NT2/D1 (cell line): ENCODE results near the gene TINAGL1.

Source experiments
- DNase-seq: peaks from one replicate; pipeline ENCODE4 v3.0.0-alpha.2; 2011; ENCODE audit warnings: low read depth, low spot score
- H3K27me3 ChIP-seq: 2 replicates; pipeline ENCODE4 v1.6.0; 2011; ENCODE audit warnings: mild to moderate bottlenecking; ENCODE audit not compliant: insufficient read length, insufficient read depth
- H3K36me3 ChIP-seq: 2 replicates; pipeline ENCODE4 v1.6.1; 2011; ENCODE audit warnings: mild to moderate bottlenecking, low read length, mixed read lengths; ENCODE audit not compliant: insufficient read depth, insufficient read length
- H3K4me1 ChIP-seq: 2 replicates; pipeline ENCODE4 v1.5.1; 2011; ENCODE audit not compliant: insufficient read depth, insufficient read length
- H3K4me3 ChIP-seq: 2 replicates; pipeline ENCODE4 v1.5.1; 2011; ENCODE audit warnings: low read depth; ENCODE audit not compliant: insufficient read length
- H3K9ac ChIP-seq: 2 replicates; pipeline ENCODE4 v1.6.0; 2011; ENCODE audit warnings: low read depth; ENCODE audit not compliant: insufficient read length
- H3K9me3 ChIP-seq: 2 replicates; pipeline ENCODE4 v1.5.1; 2011; ENCODE audit warnings: mild to moderate bottlenecking, low read length; ENCODE audit not compliant: insufficient read depth
- SUZ12 ChIP-seq: IDR thresholded peaks from 2 replicates; pipeline ENCODE4 v1.6.1; 2011; ENCODE audit not compliant: insufficient read length, insufficient read depth; ENCODE audit errors: extremely low read depth
- YY1 ChIP-seq: IDR thresholded peaks from 2 replicates; pipeline ENCODE4 v1.6.1; 2011; ENCODE audit not compliant: insufficient read length, insufficient read depth
- ZNF274 ChIP-seq: IDR thresholded peaks from 2 replicates; pipeline ENCODE4 v1.6.1; 2011; ENCODE audit warnings: mild to moderate bottlenecking, low read depth, low read length

TINAGL1 gene

DNA sequence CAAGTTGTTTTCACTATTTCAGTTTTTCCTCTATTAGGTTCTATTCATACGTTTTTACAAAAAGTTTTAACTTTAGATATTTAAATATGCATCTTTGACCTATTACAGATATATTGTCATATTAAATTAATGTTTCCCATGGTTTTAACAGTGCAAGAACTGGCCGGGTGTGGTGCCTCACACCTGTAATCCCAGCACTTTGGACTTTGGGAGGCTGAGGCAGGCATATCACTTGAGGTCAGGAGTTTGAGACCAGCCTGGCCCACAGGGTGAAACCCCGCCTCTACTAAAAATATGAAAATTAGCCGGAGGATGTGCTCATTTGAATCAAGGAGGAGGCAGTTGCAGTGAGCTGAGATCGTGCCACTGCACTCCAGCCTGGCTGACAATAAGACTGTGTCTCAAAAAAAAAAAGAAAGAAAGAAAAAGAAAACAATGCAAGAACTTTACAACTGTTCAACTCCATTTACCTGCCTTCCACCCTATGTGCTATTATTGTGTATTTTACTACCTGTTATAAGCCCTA lies 19.8 kb upstream of the TINAGL1 start:
- Histone ChIP-seq H3K4me1 (no peaks in the 10 kb centered on the region), H3K36me3 (no peaks in the 10 kb centered on the region), H3K9me3 (peaks cover 12% of the 10 kb centered on the region), H3K27me3 (no peaks in the 10 kb centered on the region), H3K9ac (no peak overlapping the region), H3K4me3 (no peak overlapping the region)
- no peak for DNase-seq
- TF ChIP-seq ZNF274 (no peak), YY1 (no peak), SUZ12 (no peak)

DNA sequence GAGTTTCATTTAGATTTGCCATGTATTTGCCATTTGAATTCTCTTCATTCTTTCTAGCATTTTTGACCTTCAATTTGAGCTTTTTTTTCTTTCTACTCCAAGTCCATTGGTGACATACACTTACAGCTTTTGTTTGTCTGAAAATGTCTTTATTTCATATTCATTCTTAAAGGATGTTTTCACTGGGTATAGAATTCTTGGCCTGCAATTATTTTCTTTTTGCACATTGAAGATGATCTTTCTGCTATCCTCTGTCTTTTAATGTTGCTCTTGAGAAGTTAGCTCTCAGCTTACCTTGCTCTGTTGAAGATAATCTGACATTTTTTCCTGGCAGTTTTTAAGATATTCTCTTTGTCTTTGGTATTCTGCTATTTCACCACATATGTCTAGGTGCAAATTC lies 16.6 kb upstream of the TINAGL1 start:
- no peak overlapping the region for H3K4me3 ChIP-seq
- DNase-seq = no peak
- TF ChIP-seq YY1 (no peak), ZNF274 (no peak), SUZ12 (no peak)
- no peaks in the 10 kb centered on the region for H3K4me1 ChIP-seq
- H3K36me3 ChIP-seq = no peaks in the 10 kb centered on the region
- peaks cover 12% of the 10 kb centered on the region for H3K9me3 ChIP-seq
- no peaks in the 10 kb centered on the region for H3K27me3 ChIP-seq
- H3K9ac ChIP-seq = no peak overlapping the region

- H3K9me3 ChIP-seq = peaks cover 12% of the 10 kb centered on the region
- no peaks in the 10 kb centered on the region for H3K4me1 ChIP-seq
- no peak overlapping the region for H3K4me3 ChIP-seq
- no peaks in the 10 kb centered on the region for H3K27me3 ChIP-seq
- no peak for TF ChIP-seq ZNF274
- TF ChIP-seq YY1 = no peak
- TF ChIP-seq SUZ12 = no peak
- no peak overlapping the region for H3K9ac ChIP-seq
- no peak for DNase-seq
- H3K36me3 ChIP-seq = no peaks in the 10 kb centered on the region
These were observed 15.9 kb upstream of the TINAGL1 start for GRCh38 chr1:31560394-31560793.

DNA sequence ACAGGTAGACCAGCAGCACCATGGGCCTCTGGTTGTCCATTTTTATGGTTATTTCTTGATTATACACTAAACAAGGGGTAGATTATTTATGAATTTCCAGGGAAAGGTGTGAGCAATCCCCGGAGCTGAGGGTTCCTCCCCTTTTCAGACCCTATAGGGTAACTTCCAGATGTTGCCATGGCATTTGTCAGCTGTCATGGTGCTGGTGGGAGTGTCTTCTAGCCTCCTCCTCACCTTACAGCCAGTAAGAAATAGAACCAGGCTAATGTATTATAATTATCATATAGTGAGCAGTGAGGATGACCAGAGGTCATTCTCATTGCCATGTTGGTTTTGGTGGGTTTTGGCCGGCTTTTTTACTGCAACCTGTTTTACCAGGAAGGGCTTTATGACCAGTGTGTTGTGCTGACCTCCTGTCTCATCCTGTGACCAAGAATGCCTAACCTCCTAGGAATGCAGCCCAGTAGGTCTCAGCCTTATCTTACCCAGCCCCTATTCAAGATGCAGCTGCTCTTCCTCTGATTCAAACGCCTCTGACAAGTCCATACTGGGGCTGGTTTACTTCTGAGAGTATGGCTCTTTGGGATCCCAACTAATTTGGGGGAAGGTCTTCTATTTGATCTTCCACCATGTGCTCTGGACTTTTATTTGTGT lies 13.5 kb upstream of the TINAGL1 start:
- Histone ChIP-seq H3K4me3 (no peak overlapping the region), H3K9ac (no peak overlapping the region), H3K4me1 (no peaks in the 10 kb centered on the region), H3K9me3 (peaks cover 12% of the 10 kb centered on the region), H3K27me3 (no peaks in the 10 kb centered on the region), H3K36me3 (no peaks in the 10 kb centered on the region)
- no peak for TF ChIP-seq SUZ12
- no peak for TF ChIP-seq ZNF274
- TF ChIP-seq YY1 = no peak
- DNase-seq = no peak

DNA sequence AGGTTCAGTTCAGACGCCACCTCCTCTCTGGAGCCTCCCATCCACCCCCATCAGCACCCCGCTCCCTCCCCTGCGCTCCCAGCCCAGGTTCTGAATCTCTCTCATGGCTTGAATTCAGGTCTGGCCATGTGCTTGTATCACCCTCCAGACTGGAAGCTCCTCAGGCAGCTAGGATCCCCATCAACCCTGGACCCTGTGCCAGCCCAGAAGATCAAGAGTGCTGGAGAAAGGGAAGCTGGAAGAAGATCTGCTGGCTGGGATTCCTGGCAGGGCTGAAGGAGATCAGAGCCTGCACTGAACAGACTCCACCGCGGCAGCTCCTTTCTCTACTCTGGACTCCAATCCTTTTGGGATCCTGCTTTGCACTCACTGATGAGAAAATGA lies 11.7 kb upstream of the TINAGL1 start:
- no peaks in the 10 kb centered on the region for H3K27me3 ChIP-seq
- no peak for TF ChIP-seq SUZ12
- TF ChIP-seq YY1 = no peak
- no peak for TF ChIP-seq ZNF274
- no peak overlapping the region for H3K9ac ChIP-seq
- peaks cover 6% of the 10 kb centered on the region for H3K9me3 ChIP-seq
- H3K4me3 ChIP-seq = no peak overlapping the region
- DNase-seq = no peak
- no peaks in the 10 kb centered on the region for H3K36me3 ChIP-seq
- H3K4me1 ChIP-seq = no peaks in the 10 kb centered on the region

DNA sequence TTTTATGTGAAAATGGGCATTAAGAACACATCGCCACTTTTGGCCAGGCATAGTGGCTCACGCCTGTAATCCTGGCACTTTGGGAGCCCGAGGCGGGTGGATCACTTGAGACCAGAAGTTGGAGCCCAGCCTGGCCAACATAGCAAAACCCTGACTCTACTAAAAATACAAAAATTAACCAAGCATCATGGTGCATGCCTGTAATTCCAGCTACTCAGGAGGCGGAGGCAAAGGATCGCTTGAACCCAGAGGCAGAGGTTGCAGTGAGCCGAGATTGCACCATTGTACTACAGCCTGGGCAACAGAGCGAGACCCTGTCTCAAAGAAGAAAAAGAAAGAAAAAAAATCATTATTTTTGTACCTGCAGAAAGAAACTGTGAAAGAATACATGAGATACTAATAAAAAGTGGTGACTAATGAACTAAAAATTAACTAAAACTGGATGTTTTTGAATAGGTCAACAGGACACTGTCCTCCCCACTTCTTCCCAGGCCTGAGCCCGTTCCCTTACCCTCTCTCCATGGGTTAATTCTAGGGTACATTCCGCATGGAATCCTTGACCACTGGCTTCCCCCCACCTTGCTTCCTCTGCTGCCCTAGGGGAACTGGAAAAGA lies 8.3 kb upstream of the TINAGL1 start:
- Histone ChIP-seq H3K9ac (no peak overlapping the region), H3K36me3 (no peaks in the 10 kb centered on the region)

GRCh38 chr1:31568895-31569595 lies 7.3 kb upstream of the TINAGL1 start:
- peaks cover 3% of the 10 kb centered on the region for H3K27me3 ChIP-seq
- no peaks in the 10 kb centered on the region for H3K9me3 ChIP-seq
- TF ChIP-seq SUZ12 (no peak), YY1 (no peak), ZNF274 (no peak)
- no peak overlapping the region for H3K4me3 ChIP-seq
- no peak overlapping the region for H3K9ac ChIP-seq
- H3K36me3 ChIP-seq = no peaks in the 10 kb centered on the region
- no peaks in the 10 kb centered on the region for H3K4me1 ChIP-seq
- DNase-seq = no peak

More for the DNA sequence above, 8.3 kb upstream of the TINAGL1 start:
- Histone ChIP-seq H3K27me3 (peaks cover 3% of the 10 kb centered on the region), H3K9me3 (no peaks in the 10 kb centered on the region), H3K4me3 (no peak overlapping the region), H3K4me1 (no peaks in the 10 kb centered on the region)
- TF ChIP-seq YY1 (no peak), ZNF274 (no peak), SUZ12 (no peak)
- no peak for DNase-seq
